HG02981 (cell line): ENCODE data around the gene APOD.
"Not testable (repeated sequence)": the region's sequence is repeated elsewhere in the genome, so short reads cannot be mapped to it uniquely, and the experiment has no call there.

Experiments used
- ATAC-seq: cut with Tn5 transposase; IDR thresholded peaks from one replicate; pipeline ENCODE4 v1.9.1; 2021; ENCODE audit warnings: mild to moderate bottlenecking, moderate library complexity; ENCODE audit not compliant: unreplicated experiment

The APOD gene

DNA sequence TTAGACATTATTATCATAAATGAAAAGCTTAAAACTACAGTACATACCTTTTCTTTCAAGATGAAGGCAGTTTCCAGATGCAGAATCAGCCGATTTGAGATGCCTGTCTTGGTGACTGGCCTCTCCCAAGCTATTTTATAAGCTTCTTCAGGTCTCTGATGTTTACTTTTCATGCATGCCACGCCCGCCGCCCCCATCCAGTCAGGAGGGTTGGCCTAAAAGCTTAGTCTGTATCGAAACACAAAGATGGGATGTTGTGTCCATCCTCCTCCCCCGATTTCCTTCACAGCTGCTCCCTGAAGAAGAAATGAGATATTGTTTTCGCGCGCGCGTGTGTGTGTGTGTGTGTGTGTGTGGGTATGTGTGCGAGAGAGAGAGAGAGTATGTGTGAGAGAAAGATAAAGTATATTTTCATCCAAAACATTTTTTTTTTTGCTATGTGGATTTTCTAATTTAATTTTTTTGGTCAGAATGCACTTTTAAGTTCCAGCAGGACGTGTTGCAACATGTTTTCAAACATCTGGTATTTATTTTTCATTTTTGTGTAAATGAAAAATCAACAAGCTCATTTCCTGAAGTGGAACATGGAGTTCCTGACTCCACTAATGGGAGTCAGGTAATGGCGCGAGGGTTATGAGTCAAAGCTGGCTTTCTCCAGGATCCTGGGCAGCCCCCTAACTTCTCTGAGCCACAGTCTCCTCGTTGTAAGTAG is at the start of gene APOD:
Gene APOD, minus strand, starts transcription at position 110 of the 712 bp plus-strand sequence. CDS start 4,479 bp downstream, outside the sequence.
- no peak for ATAC-seq

DNA sequence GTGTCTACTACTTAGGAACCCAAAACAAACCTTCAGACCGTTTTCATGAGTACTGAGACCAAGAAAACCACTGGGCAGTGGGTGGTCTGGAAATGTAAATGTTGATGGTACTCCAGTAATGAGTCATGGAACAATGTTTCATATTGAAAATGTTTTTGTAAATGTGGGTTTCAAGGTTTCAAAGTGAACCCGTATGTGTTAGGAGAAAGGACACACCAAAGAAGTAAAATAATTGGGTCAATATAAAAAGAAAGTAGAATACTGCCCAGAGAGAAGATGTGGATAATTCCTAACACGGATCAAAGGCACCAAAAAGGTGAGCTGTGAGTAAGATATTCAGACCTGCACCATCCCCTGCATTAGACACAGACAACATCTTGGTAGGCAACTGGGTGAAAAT is 49.6 kb upstream of the APOD start:
- ATAC-seq, result not testable (repeated sequence)

DNA sequence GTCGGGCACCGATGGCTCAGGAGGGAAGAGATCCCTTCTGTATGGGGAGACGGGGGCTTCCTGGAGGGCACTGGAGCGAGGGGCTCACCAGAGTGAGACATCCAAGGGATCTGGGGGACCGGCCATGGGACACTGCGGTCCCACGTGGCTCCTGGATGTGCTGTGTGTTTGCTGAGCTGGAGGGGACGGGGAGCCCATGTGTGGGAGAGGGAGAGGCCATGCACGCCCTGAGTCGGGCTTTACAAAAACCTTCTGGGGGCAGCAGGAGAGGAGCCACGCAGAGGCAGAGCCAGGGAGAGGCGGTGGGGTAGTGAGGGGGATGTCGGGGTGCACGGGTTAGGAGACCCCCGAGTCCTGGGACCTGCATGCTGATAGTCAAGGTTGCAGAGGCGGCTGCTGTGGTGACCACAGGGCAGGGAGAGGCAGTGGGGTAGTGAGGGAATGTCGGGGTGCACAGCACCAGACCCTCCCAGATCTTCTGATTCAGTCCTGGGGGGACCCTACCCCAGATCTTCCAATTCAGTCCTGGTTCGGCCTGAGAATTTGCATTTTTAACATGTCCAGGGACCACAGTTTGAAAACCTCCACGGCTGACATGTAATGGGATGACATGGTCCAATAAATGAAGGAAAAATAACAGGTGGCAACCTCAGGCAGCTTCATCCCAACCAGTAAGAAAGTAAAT is 48.9 kb upstream of the APOD start:
- ATAC-seq, result not testable (repeated sequence)

DNA sequence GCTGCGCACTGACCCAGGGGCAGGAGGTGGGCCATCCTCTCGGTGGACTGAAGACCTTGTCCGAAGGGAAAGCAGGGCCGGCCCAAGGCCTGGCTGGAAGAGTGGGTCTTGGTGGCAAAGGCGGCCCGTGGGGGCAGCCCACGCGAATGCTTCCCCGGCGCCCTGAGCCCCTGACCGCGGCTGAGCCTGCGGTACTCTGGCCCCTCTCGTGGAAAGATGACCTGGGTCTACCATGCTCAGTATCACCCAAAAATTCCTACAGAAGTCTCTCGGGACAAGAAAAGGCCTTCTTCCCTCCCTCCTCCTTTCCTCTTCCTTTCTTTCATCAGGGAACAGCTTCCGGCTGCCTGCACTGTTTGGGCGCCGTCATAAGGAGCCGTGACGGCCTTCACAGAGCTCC is 48.3 kb upstream of the APOD start:
- ATAC-seq, result not testable (repeated sequence)

DNA sequence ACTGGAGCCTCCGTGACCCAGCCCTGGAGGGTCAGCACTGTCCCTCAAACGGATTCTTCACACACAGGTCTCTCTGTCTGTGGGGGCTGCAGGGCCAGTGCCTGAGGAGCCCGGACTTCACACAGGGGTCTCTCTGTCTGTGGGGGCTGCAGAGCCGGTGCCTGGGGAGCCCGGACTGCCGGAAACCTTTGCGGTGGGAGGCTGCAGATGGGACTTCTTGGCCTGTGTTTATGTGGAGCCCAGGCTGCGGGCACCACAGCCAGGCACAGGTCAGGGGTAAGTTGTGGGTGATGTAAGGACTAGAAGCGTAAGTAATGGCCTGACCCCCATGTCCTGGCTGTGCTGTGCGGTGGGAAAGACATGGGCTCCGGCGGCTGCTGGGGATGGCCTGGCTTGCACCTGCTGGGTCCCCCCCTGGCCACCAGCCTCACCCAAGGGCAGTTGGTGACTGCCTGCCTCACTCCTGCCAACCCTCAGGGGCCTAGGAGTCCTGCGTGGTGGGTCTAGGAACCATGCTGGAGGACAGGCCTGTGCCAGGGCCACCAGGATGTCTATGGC is 47.3 kb upstream of the APOD start:
- ATAC-seq, result not testable (repeated sequence)

DNA sequence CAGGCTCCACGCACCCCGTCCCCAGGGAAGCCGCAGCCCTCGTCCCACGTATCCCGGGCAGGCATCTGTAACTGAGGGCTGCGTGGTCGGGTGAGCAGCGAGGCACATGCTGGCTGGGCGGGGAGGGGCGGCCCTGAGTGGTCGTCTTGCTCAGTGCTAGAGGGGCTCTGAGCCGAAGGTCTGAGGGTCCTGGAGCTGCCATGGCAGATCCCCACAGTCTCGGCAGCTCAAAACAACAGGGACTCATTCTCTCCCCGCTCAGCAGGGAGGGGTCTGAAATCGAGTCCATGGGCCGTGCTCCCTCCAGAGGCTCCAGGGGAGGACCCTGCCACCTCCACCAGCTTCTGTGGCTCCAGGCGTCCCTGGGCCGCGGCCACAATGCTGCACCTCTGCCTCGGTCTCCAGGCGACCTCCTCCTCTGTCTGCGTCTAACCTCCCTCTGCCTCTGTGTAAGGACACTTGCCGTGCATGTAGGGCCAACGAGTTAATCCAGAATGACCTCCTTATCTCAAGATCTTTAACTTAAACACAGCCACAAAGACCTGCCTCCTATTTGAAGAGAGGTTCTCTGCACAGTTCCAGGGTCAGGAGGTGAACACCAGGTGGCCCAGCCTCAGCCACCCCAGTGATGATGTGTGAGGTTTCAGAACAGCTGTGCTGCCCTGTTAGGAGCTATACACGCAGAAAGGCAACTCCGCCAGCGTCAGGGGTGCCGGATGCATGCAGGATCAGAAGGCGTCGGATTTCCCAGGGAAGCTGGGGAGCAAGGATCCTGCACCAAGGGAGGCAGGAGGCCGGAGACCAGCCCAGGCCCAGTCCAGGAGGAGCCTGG is 46.6 kb upstream of the APOD start:
- ATAC-seq, result peak; percentile 29

DNA sequence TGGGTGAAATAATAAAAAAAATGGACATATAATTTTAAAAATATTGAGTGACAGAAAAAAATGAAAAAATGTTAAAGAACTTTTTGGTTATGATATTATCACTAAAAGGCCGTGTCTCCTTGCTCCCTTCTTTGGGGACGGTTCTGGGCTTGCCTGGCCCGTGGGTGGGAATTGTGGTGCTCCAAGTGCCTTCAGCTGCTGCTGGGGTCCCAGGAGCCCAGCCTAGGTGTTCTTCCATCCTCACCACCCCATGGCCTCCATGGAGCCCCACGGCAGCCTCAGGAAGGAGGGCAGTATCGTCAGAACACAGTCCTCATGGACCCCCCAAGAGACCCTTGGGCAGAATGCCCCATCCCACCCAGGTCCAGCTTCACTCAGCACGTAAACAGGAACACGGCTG is 45.9 kb upstream of the APOD start:
- ATAC-seq, result not testable (repeated sequence)

DNA sequence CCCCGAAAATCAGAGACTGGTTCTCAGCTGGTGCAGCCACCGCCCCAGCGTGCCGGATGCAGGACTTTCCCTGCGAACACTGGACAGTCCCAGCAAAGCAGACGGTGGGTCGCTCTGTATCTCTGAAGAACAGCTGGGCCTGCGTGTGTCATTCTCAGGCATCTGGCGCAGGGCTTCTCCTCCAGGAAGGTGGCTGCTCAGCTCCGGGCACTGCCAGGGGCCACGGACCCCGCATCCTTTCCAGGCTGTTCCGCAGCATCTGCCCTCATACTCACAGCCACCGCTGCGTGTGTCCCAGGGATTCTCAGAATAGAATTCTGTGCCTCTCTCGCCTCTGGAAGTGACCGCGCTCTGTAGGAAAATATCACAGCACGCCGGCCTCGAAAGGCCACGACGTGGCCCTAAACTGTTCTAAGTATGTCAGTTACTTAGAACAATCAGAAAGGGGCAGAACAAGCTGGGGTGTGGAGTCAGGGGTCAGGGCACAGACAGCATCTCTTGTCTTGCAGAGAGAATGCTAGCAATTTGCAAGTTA is 44.7 kb upstream of the APOD start:
- ATAC-seq, result not testable (repeated sequence)

DNA sequence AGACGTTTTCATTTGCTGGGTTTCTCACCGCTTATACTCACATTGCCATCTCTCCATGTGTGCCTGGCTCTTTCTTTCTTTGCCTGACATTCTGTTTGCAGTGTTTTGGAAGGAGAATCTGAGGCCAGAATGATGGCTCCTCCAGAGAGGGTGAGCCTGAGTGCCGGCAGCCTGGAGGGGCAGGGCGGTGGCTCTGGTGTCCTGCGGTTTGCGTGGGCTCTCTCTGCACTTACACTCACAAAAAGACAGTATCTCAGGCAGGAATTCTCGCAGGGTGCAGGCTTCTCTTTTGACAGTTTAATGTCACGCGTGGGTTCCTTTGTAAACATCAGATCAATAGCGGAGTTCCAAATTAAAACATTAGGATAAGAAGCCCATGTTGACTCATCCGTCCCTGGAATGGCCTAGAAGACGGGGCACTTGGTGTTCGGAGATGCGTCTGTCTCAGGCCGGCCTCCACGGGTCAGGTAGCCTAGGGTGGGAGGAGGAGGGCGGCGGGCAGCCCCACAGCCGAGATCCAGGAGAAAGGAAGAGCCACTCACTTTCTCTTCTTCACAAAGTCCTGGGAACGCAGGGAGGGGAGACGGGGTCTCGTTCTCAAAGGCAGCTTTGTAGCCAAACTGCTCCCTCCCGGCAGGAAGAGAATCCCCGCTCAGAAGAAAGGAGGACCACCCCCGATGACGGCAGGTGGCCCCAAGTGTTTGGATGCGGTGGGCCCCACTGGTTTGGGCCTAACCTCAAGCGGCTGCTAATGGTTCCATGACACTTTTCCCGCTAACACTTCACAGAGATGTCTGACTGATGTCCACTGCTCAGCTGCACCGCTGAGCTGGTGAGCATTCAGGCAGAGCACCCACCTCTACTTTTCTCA is 44.0 kb upstream of the APOD start:
- ATAC-seq, result not testable (repeated sequence)

DNA sequence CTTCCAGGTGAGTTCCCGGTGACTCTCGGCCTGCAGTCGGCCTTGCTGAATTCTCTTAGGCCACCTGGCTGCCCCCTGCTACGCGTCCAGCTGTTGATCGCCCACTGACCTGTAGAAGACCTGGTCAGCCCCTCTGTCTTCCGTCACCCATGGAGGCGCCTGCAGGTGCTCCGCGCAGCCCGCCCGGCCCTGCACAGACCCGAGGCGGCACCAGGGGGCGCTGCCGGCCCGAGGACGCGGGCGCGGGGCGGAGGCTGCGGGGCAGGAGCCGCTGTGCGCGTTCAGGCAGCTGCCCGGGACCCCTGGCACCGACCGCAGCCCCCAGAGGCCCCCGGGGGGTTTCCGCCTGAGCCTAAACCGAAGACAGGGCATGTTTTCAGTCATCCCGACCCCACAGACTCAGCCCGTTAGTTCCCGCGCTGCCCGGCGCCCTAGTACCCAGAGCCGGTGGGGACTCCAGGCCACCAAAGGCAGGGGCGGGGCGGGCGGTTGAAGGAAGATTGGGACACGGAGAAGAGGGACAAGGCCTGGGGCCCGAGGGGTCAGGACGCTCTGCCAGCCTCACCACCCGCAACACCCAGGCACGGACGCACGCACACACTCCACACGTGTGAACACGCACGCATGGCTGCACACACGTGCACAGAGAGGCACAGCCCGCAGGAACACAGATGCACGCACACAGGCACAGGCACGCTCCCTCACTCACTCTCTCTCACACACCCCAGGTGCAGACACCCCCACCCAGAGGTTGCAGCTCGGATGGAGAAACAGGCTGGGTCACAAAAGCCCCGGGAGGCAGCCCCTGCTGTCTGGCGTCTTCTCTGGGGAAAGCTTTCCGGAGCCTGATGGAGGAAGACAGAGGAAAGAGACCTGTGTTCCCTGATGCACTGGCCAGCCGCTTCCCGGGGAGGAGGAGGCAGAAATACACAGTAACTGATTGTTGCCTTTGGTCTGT is 41.1 kb upstream of the APOD start:
- peak; percentile 74 for ATAC-seq

DNA sequence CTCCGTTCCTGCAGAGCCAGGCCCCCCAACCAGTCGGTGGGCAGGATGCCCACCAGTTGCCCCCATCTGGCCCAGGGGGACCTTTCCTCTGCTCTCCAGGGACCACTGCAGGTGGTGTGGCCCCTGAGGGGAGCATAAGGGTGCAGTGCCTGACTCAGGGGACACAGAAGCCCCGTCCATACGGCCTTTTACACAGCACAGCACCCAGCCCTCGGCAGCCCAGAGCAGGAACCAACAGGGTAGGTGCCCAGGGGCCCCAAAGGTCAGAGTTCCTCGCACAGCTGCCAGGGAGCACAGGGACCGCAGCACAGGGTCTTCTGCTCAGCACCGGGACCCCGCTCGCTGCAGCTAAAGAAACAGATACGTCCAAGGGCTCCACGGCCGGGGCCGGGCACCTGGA is 40.4 kb upstream of the APOD start:
- ATAC-seq, result not testable (repeated sequence)

DNA sequence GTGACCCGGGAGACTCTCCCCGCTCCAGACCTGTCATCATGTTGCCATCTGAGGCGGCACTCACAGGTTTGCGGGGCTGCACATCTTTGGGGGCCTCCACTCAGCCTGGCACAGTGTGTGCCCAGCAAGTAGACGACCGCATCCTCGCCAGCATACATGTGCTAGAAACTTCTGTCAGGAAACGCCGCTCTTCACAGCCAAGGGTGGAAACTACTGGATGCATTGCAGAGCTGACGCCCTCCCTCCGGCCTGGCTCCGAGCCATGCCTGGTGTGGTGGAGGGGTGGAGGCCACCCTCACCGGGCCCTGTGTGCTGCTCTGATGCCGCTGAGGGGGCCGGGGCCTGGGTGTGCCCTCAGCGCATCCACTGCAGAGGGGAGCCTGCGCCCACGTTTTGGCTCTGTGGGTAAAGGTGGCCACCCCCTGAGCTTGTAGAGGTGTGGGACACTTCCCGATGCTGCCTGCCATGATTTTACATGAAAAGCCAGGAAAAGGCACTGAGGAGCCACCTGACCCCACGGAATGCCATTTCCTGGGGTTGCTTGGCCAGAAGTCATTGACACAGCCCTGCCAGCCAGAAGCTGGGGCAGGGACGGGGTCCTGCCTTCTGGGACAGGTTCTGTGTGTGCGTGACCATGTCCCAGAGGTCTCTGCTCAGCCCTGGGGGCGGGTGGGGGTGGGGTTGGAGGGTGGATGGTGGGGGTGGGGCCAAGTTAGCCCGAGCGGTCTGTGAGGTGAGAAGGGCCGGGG is 39.7 kb upstream of the APOD start:
- ATAC-seq, result not testable (repeated sequence)

DNA sequence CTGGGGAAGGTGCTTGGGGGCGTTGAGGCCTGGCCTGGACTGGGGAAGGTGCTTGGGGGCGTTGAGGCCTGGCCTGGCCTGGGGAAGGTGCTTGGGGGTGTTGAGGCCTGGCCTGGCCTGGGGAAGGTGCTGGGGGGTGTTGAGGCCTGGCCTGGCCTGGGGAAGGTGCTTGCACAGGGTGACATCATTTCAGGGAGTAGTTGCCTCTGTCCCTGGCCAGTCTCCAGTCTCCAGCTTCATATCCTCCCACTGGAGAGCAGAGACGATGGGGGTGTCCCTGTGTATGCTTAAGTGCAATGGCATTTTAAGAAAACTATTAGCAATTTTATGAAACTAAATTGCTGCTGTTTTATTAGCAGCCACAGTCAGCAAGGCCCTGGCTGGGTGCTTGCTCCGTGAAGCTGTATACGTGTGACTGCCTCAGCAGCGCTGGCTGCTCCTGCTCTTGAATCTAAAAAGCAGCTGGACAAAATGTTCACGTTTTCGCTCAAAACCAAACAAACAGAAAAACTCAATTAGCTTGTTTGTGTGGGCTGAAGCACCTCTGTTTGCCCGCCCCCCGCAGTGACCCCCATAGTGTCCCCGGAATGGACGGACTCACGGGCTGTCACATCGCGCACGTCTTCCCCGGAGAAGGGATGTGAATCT is 38.9 kb upstream of the APOD start:
- not testable (repeated sequence) for ATAC-seq

DNA sequence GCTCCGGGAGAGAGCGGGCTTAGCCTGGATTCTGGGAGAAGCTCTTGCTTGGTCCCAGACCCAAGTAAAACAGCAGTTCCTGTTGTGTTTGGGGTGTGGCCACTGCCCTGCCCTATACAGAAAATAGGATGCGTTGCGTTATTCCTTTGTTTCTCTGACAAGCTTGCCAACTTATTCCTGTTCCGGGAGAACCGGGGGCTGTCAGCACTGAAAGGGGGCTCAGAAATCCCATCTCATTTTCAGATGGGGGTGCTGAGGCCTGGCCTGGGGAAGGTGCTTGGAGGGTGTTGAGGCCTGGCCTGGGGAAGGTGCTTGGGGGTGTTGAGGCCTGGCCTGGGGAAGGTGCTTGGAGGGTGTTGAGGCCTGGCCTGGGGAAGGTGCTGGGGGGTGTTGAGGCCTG is 38.3 kb upstream of the APOD start:
- ATAC-seq, result not testable (repeated sequence)

DNA sequence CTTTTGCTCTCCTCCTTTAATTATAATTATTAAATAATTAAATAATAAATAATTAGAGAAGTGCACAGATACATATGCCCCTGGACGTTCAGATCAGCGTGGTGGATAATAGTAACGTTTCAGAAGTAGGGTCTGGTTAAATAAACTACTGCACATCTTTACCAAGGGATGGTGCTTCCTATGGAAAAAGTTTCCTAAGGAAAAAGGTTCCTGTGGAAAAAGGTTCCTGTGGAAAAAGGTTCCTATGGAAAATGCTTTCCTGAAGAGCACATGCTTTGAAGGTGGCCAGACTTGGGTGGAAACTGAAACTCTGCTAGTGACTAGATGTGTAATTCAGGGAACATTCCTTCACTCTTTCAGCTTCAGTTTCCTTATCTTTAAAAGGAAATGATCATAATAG is 37.4 kb upstream of the APOD start:
- ATAC-seq, result not testable (repeated sequence)

DNA sequence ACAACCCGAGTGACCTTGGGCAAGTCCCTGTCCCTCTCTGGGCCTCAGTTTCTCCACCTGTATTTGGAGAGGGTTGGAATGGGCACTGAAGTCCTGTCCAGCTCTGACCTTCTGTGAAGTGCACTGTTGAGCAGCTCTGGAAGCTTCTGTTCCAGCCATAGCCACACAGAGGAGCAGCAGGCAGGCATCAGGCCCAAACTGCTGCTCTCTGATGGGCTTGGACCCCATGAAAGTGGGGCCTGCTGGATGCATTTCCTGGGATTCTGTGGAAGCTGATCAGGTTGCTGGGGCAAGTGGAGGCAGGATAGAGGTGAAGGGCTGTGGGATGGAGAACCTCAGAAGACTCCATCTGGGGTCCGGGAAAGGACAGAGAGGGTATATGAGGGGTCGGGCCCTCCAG is 36.7 kb upstream of the APOD start:
- ATAC-seq, result not testable (repeated sequence)

DNA sequence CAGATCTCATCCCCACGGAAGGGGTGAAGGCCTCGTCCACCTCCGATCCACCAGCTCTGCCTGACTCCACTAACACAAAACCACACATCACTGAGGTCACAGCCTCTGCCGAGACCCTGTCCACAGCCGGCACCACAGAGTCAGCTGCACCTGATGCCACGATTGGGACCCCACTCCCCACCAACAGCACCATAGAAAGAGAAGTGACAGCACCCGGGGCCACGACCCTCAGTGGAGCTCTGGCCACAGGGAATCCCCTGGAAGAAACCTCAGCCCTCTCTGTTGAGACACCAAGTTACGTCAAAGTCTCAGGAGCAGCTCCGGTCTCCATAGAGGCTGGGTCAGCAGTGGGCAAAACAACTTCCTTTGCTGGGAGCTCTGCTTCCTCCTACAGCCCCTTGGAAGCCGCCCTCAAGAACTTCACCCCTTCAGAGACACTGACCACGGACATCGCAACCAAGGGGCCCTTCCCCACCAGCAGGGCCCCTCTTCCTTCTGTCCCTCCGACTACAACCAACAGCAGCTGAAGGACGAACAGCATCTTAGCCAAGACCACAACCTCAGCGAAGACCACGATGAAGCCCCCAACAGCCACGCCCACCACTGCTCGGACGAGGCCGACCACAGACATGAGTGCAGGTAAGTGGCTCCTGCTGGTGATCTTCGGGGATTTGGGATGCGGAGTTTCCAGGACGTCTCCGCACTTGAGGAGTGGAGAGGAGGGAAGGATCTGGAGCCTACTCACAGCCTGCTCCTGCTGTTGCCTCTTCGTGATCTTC is 36.0 kb upstream of the APOD start:
- not testable (repeated sequence) for ATAC-seq
